NCI-H187 treated with DMSO at 0.1 percent for 48 hours (cell line): ENCODE data around the gene PDLIM7.

Source experiments
- DNase-seq: peaks from one replicate; lab custom pipeline; 2025; lab: John Stamatoyannopoulos, UW

Gene PDLIM7

DNA sequence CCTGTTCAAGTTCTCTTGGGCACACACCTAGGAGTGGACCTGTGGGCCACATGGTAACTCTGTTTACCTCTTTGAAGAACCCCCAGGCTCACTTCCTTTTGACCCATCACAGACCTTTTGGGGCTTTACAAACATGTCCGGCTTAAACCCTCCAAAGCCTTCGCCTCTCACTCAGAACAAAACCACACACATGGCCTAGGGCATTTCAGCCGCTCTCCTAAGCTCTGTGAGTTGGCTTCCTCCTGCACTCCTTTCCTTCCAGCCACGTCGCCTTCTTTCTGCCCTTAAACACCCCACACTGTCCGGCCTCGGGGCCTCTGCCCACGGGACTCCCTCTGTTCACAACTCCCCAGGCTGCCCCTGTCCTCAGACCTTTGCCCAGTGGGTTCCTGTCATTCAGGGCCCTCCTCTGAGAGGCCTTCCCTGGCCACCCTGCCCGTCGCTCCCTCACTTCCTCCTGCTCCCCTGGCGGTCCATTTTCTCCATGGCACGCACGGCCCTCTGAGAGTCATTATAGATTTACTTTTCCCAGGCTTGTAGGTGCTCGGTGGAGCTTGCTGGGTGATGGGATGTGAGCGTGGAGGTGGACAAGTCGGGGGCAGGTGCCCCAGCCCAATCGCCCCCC lies 10.3 kb upstream of the PDLIM7 start:
- no peak for DNase-seq

DNA sequence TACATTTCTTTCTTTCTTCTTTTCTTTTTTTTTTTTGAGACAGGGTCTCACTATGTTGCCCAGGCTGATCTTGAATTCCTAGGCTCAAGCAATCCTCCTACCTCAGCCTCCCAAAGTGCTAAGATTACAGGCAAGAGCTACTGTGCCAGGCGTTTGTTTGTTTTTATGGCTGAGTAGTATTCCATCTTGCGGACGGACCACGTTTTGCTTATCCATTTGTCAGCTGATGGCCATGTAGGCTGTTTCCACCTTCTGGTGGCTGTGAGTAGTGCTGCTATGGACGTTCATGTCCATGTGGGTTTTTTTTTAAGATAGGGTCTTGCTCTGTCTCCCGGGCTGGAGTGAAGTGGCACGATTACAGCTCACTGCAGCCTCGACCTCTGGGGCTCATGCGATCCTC lies 9.8 kb upstream of the PDLIM7 start:
- no peak for DNase-seq

DNA sequence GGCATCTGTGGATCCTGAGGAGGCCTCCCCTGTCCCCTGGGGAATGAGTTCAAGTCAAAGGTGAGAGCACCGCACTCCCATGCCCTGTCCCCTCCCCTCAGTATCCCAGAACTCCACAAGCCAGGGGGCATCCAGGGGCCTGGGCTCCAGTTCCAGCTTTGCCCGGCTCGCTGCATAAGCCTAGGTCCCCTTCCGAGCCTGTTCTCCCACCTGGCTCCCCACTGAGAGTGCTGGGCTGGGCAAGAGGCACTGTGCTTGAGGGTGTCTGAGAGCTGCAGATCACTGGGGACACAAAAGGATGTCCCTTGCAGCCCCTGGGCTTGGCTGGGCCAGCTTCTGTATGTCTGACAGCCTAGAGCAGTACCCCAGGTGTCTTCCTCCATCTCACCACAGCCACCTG lies 7.7 kb upstream of the PDLIM7 start:
- DNase-seq = no peak

DNA sequence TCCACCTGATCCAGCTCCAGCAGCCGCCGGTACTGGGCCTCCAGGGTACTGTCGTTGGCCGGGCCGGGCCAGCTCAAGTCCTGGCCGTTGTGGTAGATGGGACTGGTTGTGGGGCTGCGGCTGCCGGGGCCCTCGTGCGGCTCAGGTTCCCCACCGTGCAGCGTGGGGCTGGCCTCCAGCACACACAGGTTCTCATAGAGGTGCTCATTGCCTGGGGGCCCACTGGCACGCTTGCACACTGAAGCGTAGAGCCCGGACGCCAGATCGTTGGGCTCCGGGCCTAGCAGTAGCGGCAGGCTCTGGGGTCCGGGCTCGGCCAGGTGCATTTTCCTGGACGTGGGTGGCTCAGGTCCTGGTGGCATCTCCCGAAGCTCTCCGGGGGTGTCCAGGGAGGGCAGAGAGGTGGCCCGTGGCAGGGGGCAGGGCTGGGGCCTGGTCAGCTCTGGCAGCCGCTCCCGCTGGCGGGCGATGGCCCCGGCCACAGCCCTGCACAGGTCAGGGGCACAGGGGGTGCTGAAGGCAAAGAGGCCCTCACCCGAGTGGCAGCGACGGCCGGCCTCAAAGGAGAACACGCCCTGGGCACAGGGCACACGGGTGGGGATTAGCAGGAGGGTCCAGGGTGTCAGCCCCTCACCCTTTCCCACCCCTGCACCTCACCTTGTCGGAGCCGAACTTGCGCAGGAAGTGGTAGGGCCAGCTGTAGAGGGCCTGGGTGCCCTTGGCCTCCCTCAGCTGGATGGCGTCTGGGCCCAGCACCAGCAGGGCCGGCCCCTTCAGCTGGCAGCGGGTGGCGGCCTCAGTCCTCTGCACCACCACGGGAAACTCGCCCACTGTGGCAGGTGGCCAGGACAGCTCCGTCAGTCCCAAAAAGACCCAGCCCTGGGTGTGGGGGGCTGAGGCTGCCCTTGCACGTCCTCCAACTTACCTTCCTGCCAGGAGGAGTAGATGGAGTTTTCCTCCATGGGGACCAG lies 7.0 kb upstream of the PDLIM7 start:
- DNase-seq = no peak

DNA sequence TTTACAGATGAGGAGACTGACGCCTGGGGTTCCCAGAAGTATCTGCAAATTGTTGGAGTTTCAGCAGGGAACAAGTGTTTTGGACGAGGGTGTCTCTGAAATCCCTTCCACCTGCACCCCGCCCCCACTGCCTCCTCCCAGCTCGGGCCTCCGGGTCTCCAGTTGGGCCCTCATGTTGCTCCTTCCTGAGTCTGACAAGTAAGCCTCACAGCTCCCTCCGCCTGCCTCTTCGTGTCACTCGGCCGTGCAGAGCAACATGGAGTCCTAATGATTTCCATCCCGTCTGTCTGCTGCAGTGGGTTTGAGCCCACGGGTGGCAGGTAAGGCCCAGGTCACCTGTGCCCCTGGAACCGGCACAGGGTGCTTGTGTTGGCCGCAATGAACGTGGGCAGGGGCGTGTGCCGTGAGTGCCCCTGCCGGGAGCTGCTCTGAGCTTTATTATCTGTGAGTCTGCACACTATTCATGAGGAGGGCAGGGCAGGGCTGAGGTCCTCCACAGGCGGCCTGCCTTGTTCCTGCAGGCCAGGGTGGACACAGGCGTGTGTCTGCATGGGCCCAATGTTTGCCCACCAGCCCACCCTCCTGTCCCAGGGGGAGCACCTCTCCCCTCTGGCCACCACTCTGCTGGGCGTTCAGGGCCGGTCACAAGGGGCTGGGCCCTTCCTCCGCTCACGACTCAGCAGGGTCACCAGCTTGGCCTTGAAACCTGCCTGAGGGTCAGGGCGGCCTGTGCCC lies 6.1 kb upstream of the PDLIM7 start:
- DNase-seq = no peak

DNA sequence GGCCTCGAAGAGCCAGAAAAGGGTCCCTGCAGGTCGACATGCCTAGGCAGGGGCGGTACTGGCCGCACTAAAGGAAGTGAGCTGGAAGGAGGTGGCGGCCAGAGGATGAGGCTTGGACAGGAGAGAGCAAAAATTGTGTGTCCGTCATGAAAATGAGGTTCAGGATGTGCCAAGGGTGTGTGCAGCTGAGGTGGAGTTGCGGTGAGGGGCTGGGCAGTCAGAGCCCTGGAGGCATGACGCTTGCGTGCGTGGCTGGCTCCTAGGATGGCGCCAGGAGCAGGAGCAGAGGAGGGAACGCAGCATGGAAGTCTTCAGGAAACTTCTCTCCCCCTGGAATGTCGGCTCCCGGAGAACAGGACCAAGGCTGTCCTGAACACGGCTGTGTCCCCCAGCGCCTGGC lies 5.5 kb upstream of the PDLIM7 start:
- no peak for DNase-seq

DNA sequence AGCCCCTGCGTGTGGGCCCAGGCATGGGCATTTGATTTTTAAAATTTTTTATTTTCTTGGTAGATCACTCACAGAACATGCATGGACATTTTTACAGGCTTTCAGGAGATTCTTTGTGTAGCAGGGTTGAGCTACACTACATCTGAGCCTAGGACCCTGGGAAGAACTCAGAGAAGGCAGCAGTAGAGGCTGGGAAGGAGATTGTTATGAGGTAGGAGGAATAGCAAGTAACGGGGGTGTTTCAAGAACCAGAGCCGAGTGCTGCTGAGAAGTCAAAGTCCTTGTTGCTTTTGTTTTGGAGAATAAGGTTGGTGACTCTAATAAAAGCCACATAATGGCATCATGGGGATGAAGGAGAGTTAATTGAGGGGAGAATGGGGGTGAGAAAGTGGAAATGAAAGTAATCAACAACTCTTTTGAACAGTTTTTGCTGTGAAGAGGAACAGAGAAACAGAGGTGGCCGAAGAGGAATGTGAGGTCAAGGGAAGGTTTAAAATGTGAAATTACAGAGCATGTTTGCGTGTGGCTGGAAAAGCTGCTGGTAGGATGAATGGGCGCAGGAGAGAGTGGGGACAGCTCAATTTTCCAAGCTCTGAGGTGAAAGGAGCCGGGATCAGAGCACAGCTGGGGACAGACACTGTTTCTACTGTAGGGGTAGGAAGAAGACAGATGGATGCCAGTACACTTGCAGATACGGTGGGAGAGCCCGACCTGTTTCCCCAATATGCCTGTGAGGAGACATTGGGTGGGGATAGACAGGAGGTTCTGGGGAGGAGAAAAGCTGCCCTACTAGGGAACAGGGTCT lies 4.7 kb upstream of the PDLIM7 start:
- DNase-seq = no peak

DNA sequence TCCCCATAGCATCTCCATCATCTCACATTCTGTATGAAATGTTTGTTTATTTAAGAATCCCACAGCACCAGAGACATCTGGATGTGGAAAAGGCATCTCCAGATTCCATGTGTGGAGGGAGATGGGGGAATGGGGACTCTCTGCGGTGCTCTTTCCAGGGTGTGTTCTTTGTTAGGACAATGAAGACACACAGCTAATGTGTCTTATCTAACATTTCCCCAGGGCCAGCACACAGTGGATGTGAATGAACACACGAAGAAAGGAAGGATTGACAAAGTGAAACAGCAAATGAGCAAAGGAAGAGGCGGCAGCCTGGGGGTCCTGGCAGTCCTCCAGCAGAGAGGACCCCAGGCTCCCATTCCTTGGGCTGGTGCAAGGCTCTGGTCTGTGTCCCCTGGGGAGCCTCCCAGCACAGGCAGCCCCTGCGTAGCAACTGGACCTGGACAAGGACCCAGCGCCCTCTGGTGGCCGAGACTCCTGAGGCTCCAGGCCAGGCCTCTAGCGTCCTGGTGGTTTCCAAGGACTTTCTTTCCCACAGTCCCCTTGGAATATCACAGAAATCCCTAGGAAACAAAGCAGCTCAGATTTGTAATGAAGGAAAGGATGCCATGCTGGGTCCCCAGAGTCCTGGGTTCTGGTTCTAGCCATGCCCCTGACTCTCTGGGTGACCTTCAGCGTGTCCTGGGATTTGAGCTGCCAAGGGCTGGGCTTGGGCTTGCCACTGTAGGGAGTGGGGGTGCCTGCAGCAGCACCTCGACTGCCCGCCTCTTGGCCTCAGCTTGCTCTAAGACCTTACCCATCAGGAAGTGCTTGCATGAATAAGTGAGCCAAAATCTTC lies 3.5 kb upstream of the PDLIM7 start:
- DNase-seq = no peak

DNA sequence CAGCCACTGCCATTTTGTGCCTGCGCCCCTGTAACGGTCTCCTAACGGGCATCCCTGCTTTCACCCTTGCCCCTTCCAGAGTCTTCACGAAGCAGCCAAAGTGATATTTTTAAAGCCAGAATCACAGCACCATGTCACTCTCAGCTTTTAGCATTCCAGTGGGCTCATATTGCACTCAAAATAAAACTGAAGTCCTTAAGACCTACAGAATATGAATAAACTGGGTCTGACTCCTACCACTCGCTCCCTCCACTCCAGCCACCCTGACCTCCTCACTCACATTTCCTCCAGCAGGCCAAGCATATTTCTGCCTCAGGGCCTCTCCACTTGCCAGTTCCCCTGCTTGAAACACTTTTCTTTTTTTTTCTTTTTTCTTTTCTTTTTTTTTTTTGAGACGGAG lies 2.4 kb upstream of the PDLIM7 start:
- no peak for DNase-seq

DNA sequence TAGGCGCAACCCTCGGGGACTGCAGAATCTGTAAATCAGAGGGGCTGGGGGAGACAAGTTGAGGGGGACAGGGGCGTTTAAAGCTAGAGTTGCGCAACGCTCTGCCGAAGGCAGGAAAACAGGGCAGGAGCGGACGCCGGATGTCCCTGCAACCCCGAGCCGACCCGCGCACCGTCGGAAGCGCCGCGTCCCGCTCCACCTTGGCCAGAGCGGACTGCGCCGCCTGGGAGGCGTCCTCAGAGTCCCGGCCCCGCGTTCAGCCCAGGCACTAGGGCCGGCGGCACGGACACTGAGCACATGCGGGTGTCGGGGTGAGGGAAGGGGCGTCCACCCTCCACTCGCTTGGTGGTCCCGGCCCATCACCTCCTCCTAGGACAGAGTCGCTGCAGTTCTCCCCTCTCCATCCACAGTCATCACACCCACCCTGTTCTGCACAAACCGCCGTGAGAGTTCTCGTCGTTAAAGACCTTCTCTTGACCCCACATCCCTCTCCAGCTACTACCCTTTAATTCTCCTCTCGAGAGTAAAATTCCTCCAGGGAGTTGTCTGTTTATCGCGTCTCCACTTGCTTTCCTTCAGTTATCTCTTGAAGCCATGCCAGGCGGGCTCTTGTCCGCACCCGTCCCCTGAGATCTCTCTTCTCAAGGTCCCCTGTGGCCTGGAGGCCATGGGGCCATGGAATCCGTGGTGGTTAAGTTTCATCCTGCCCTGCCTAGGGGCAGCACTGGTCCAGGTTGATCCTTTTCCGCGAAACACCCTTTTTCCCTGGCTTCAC lies 796 bp upstream of the PDLIM7 start:
- DNase-seq = no peak

DNA sequence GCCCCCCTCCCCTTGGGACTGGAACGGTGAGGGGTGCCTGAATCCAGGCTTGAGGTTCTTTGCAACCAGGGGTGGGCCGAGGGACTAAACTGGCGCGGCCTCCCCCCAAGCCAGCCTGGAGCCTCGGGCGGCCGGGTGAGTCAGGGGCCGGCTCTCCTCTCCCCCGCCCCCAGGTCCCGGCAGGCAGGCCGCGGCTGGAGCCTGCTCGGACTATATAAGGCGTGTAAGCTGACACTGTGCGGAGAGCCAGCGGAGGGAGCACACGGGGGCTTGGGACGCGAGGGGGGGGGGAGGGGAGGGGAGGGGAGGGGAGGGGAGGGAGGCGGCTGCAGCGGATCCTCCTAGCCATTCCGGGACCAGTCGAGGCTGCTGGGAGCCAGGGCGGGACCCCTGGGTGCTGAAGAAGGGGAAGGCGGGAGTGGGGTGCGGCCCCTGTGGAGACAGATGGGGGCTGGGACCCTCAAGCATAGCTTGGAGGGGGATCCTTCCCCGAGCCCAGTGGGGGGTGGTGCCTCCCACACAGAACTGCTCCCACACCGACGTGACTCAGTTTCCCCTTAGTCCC lies 595 bp downstream of the PDLIM7 start:
- DNase-seq = no peak

DNA sequence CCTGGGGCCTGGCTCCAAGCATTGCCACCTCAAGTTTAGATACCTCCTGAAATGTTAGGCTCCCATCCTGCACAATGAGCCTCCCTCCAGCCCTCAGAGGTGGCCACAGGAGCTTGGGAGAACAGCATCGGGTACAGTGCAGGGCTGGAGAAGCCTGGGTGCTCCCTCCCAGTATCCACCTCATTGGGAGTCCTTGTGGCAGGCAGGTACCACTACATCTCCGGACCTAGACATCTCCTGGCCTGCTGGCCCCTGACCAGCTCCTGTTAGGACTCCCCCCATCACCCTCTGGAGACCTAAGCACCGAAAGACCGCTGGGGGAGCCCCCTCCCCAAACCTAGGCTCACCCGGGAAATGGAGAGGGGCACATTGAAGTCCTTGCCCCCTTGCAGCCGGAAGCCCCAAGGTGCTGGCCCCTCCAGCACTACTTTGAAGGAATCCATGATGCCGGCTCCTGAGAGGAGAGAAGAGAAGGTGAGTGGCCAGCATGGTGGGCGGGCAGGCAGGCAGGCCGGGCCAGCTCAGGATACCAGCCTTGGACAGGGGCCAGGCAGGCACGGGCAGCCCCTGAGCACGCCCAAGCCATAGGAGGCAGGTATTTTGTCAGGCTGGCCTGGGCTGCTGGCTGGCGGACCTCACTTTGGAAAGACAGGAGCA lies 1.2 kb downstream of the PDLIM7 start:
- DNase-seq = no peak

DNA sequence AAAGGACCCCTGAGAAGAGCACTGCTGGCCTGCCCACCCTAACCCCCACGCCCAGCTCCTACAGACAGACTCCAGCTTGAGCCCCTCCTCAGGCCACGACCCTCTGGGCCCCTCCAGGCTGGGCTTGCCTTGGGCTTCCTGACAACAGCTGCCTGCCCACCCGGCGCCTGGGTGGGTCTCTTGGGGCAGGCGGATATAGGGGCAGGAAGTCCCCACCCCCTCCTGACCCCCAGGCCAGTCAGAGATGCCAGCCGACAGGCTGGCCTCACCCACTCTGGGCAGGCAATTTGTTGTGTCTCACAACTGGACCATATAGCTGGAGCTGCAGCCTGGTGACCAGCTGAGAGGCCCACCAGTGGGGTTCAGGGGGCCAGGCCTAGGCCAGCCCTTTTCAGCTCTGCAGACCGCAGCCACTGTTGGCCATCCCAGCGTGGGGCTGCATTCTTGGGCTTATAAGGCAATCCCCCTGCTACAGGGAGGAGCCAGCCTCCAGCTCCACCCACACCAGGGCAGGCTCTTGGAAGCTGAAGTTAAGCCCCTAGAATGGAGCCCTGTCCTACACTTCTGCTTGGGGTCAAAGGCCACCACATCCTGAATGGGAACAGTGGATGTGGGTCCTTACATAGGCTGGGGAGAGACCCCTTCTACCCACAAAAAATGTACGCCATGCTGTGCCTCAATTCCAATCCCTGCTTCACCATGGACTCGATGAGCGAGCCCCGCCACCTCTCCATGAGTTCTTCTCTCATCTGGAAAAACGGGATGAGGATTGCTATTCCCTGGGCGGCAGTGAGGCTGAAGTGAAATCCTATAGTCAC lies 2.0 kb downstream of the PDLIM7 start:
- DNase-seq = no peak

DNA sequence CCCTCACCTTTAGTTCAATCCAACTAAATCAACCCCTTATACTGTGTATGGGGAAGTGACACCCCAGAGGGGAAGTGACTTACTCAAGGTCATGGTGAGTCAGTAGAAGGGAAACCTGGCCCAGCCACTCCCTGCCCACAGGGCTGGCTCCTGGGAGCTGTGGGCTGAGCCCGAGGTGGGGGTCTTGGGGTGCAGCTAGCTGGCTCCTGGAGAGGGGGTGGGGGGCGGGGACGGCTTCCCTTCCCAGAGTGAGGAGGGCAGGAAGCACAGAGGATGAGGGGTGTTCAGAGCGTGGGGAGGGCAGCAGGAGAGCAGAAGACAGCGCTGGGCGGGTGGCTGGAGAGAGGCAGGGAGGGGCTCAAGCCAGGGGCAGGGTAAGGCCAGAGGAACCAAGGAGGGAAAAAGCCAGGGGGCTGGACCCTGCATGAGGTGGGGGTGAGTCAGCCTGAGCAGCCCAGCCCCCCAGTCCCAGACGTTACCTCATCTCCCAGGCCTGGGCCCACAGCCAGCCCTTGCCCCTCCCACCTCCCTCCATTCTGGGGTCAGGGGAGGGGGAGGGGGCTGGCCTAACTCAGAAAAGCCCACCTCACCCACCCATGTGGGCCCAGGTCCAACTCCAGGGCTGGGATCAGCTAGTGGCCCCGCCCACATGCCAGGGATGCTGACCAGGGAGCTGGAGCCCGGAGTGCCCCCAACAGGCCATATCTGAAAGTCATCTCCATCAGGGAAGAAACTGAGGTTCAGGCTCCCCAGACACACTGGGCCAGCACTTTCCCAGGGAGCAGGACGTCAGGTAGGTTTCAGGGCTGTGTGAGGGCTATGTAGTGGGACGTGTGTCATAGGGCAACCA lies 2.8 kb downstream of the PDLIM7 start:
- DNase-seq = no peak

DNA sequence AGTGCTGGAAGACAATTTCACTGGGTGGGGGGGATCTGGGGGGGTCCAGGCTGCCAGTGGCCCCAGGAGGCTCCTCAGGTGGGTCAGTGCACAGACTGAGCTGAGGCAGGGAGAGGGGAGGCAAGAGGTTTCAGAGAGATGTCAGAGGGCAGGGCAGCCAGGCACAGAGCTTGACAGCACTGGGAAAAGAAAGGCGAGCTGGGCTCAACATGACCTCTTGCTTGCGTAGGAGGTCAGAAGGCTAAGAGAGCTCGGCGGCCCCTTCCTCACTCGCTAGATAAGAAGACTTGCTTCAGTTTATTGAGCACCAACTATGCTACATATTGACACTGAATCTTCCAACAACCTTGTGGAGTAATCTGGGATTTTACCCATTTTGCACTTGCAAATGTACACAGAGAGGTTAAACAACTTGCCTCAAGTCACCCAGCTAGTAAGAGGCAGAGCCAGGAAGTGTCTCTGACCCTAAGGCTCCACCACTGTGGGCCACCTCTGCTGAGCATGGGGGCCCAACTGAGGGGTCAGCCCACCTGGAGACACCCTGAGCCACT lies 3.5 kb downstream of the PDLIM7 start:
- no peak for DNase-seq

DNA sequence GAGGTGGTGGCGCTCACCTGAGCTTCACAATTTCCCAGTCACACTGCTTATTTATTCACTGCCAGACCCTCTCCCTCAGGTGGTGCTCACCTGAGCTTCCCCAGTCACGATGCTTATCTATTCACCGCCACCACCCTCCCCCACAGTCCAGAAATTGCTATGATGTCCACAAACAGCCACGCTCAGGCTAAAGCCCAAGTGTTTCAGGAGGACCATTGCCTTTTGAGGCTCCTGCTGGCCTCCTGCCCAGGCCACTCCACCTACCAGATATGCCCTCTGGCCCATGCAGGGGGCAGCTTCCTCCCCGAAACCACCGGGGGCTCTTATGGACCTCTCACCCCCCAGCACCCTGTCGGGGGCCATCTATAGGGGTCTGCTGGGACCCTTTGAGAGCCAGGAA lies 4.6 kb downstream of the PDLIM7 start:
- DNase-seq = no peak
